NB4 (cell line): ENCODE data around the gene ZNF407.

Experiments used
- DNase-seq: peaks from one replicate; pipeline ENCODE4 v3.0.0; 2010; ENCODE audit warnings: low read depth
- H3K4me3 ChIP-seq: one replicate; pipeline ENCODE4 v1.5.1; 2011; ENCODE audit warnings: mild to moderate bottlenecking, low read depth, low read length, moderate library complexity
- CTCF ChIP-seq: IDR thresholded peaks from one replicate; pipeline ENCODE4 v1.5.1; 2012; ENCODE audit warnings: low read depth, low read length
- MAX ChIP-seq: IDR thresholded peaks from 2 replicates; pipeline ENCODE4 v1.6.1; 2011; ENCODE audit warnings: low read depth, low read length
- MYC ChIP-seq: IDR thresholded peaks from 2 replicates; pipeline ENCODE4 v1.6.1; 2011; ENCODE audit warnings: low read depth, low read length
- POLR2A ChIP-seq: IDR thresholded peaks from 2 replicates; pipeline ENCODE4 v1.6.1; 2011; ENCODE audit warnings: mild to moderate bottlenecking; ENCODE audit not compliant: insufficient read length; ENCODE audit errors: extremely low read depth

ZNF407 gene

GRCh38 chr18:75045272-75045671 lies 447.6 kb downstream of the ZNF407 start:
- H3K4me3 ChIP-seq = no peak overlapping the region
- no peak for DNase-seq
- TF ChIP-seq POLR2A = no peak
- TF ChIP-seq CTCF = no peak
- TF ChIP-seq MAX = no peak
- no peak for TF ChIP-seq MYC

- DNase-seq = no peak
- TF ChIP-seq CTCF (no peak), MYC (no peak), POLR2A (no peak), MAX (no peak)
- H3K4me3 ChIP-seq = no peak overlapping the region
Measured at GRCh38 chr18:75047240-75047961, 449.7 kb downstream of the ZNF407 start.

- TF ChIP-seq CTCF (no peak), POLR2A (no peak), MYC (no peak), MAX (no peak)
- DNase-seq = no peak
- no peak overlapping the region for H3K4me3 ChIP-seq
Measured at GRCh38 chr18:75048776-75049454, 451.2 kb downstream of the ZNF407 start.

- no peak for TF ChIP-seq MYC
- no peak for TF ChIP-seq POLR2A
- no peak for TF ChIP-seq MAX
- no peak for TF ChIP-seq CTCF
- no peak overlapping the region for H3K4me3 ChIP-seq
- DNase-seq = no peak
Measured at GRCh38 chr18:75049455-75049789, 451.8 kb downstream of the ZNF407 start.

GRCh38 chr18:75051757-75052156 lies 454.1 kb downstream of the ZNF407 start:
- DNase-seq = no peak
- TF ChIP-seq POLR2A (no peak), MAX (no peak), MYC (no peak), CTCF (no peak)
- no peak overlapping the region for H3K4me3 ChIP-seq
